Measurements from ENCODE around the gene NEU1. TPM values are rescaled to one million over a fixed set of nuclear protein-coding genes. Genes with fewer than 3 reads are reported as not detected.
"Not testable (repeated sequence)": the region's sequence is repeated elsewhere in the genome, so short reads cannot be mapped to it uniquely, and the experiment has no call there.

NEU1 gene
- total RNA-seq, 1 donor from 2014 or later, result 22.2 TPM

DNA sequence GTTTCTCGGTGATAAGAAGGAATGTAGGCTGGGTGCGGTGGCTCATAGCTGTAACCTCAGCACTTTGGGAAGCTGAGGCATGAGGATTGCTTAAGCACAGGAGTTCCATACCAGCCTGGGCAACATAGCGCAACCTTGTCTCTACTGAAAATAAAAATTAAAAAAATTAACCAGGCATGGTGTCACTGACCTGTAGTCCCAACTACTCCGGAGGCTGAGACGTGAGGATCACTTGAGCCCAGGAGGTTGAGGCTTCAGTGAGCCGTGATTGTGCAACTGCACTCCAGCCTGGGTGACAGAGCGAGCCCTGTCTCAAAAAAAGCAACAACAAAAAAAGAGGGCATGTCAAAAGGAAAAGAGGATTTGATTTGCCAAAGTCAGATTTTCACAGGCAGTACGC, 3.9 kb downstream of the NEU1 start:
- no peak overlapping the region for H3K4me3 Mint-ChIP-seq
- intact Hi-C loops (cut with micrococcal nuclease), result no loop called here
- H3K27me3 Mint-ChIP-seq, result peaks cover 3% of the 10 kb centered on the region
- peaks cover 14% of the 10 kb centered on the region for H3K36me3 Mint-ChIP-seq (ENCODE audit: low read depth)
- no peak for DNase-seq
- no peaks in the 10 kb centered on the region for H3K9me3 Mint-ChIP-seq
- peaks cover 18% of the 10 kb centered on the region for H3K4me1 Mint-ChIP-seq
- H3K27ac Mint-ChIP-seq, result no peak overlapping the region

DNA sequence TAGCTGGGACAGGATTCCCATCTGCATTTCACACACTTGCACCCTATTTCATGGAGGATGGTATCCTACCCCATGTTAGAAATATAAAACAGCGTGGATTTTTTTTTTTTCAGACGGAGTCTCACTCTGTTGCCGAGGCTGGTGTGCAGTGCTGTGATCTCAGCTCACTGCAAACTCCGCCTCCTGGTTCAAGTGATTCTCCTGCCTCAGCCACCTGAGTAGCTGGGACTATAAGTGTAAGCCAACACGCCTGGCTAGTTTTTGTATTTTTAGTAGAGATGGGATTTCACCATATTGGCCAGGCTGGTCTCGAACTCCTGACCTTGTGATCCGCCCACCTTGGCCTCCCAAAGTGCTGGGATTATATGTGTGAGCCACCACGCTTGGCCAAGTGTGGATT, 4.8 kb downstream of the NEU1 start:
- DNase-seq; H3K4me3 Mint-ChIP-seq; H3K27me3 Mint-ChIP-seq; H3K9me3 Mint-ChIP-seq; intact Hi-C loops (cut with micrococcal nuclease); H3K27ac Mint-ChIP-seq: not testable (repeated sequence)
- Mint-ChIP-seq H3K36me3 (ENCODE audit: low read depth) (peaks cover 12% of the 10 kb centered on the region), H3K4me1 (peaks cover 15% of the 10 kb centered on the region)

DNA sequence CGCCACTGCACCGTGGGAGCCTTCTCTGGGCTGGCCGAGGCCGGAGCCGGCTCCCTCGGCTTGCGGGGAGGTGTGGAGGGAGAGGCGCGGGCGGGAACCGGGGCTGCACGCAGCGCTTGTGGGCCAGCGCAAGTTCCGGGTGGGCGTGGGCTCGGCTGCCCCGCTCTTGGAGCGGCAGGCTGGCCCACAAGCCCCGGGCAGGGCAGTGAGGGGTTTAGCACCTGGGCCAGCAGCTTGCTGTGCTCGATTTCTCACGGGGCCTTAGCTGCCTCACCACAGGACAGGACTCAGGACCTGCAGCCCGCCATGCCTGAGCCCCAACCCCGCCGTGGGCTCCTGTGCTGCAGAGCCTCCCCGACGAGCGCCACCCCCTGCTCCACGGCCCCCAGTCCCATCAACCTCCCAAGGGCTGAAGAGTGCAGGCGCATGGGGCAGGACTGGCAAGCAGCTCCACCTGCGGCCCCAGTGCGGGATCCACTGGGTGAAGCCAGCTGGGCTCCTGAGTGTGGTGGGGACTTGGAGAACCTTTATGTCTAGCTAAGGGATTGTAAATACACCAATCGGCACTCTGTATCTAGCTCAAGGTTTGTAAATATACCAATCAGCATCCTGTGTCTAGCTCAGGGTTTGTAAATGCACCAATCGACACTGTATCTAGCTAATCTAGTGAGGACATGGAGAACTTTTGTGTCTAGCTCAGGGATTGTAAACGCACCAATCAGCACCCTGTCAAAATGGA, 10.5 kb downstream of the NEU1 start:
- H3K36me3 Mint-ChIP-seq (ENCODE audit: low read depth); DNase-seq; H3K27me3 Mint-ChIP-seq; intact Hi-C loops (cut with micrococcal nuclease); H3K27ac Mint-ChIP-seq; H3K4me3 Mint-ChIP-seq; H3K4me1 Mint-ChIP-seq; H3K9me3 Mint-ChIP-seq: not testable (repeated sequence)

DNA sequence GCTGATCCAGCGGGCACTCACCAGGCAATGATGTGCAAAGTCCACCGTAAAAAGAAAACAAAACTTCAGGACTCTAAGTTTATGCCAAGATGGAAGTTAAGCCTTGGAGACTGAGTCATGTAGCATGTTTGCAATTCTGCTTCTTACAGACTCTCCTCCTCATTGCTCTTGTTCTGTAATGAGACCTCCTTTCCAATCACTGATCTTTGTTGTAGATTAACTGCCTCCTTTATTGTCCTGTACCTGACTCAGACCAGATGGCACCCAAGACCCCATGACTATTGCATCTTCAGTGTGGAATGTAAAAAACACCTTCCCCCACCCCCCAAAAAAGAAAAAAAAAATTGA, 11.2 kb downstream of the NEU1 start:
- Mint-ChIP-seq H3K27ac (no peak overlapping the region), H3K4me1 (no peaks in the 10 kb centered on the region), H3K27me3 (no peaks in the 10 kb centered on the region), H3K9me3 (no peaks in the 10 kb centered on the region), H3K4me3 (no peak overlapping the region), H3K36me3 (ENCODE audit: low read depth) (peaks cover 2% of the 10 kb centered on the region)
- intact Hi-C loops (cut with micrococcal nuclease), result no loop called here
- DNase-seq, result no peak

DNA sequence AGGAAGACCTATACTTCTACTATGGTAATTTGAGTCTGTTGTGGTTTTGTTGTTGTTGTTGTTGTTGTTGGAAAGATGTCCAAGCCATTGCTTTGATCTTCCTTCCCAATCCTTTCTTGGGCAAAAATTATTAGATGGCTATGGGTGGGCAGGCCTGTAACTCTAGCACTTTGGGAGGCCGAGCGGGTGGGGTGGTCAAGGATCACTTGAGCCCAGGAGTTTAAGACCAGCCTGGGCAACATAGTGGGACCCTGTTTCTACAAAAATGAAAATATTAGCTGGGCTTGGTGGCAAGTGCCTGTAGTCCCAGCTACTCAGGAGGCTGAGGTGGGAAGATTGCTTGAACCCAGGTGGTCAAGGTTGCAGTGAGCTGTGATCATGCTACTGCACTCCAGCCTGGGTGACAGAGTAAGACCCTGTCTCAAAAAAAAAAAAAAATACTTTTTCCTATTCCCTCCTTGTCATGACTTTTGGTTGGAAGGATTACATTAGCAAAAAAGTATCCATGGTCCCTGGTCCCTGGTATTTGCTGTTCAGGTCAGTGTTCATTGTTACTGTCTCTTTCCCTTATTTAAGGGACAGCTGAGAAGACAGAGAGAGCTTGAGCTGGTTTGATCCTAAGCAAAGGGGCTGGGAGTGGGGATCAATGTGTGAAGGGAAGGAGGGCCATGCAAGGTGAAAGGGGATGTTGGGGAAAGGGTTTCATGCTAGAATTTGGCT, 11.7 kb downstream of the NEU1 start:
- Mint-ChIP-seq H3K4me3 (no peak overlapping the region), H3K36me3 (ENCODE audit: low read depth) (peaks cover 2% of the 10 kb centered on the region), H3K4me1 (no peaks in the 10 kb centered on the region), H3K27me3 (no peaks in the 10 kb centered on the region), H3K27ac (no peak overlapping the region), H3K9me3 (no peaks in the 10 kb centered on the region)
- DNase-seq, result no peak
- intact Hi-C loops (cut with micrococcal nuclease), result no loop called here

DNA sequence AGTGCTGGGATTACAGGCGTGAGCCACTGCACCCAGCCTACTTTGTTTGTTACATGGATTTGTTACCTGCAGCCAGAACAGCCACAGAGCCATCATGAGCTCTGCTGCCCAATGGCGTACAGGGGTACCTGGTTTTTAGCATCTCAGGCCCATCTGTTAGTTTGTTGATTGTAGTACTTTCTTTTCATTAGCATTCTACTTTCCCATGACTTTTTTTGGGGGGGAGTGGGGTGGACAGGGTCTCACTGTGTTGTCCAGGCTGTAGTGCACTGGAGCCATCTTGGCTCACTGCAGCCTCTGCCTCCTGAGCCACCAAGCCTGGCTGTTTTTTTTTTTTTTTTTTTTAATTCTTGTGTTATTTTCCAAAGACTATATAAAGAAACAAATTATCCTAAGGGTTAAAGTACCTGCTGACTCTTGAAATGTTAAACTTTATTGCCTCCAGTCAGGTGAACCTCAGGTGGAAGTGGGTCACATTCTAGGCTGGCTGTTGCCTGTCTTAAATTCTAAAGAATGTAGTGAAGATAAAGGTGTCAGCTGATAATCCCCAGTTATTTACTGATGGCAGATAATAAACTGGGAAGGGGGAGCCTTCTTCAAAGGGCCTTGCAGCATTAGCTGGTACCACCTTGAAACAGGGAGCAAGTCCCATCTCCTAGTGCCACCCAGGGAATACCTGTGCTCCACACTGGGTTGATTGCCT, 15.2 kb downstream of the NEU1 start:
- H3K9me3 Mint-ChIP-seq, result no peaks in the 10 kb centered on the region
- no peak overlapping the region for H3K27ac Mint-ChIP-seq
- DNase-seq, result no peak
- no peaks in the 10 kb centered on the region for H3K27me3 Mint-ChIP-seq
- no peak overlapping the region for H3K4me3 Mint-ChIP-seq
- intact Hi-C loops (cut with micrococcal nuclease), result no loop called here
- peaks cover 3% of the 10 kb centered on the region for H3K36me3 Mint-ChIP-seq (ENCODE audit: low read depth)
- H3K4me1 Mint-ChIP-seq, result no peaks in the 10 kb centered on the region

DNA sequence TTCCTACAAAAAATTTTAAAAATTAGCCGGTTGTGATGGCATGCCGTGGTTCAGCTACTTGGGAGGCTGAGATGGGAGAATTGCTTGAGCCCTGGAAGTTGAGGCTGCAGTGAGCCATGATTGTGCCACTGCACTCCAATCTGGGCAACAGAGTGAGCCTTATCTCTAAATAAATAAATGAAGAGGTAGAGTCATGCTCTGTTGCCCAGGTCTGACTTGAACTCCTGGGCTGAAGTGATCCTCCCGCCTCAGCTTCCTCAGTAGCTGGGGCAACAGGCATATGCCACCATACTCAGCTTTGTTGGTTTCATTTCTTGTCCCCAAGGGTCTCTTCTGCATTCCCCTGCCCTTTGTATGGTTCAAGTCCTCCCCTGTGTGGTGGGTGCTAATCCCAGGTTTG, 18.1 kb downstream of the NEU1 start:
- Mint-ChIP-seq H3K27me3 (no peaks in the 10 kb centered on the region), H3K4me3 (no peak overlapping the region), H3K36me3 (ENCODE audit: low read depth) (peaks cover 20% of the 10 kb centered on the region), H3K4me1 (peaks cover 2% of the 10 kb centered on the region), H3K9me3 (no peaks in the 10 kb centered on the region), H3K27ac (peak overlapping the region; percentile 56)
- intact Hi-C loops (cut with micrococcal nuclease), result no loop called here
- no peak for DNase-seq

DNA sequence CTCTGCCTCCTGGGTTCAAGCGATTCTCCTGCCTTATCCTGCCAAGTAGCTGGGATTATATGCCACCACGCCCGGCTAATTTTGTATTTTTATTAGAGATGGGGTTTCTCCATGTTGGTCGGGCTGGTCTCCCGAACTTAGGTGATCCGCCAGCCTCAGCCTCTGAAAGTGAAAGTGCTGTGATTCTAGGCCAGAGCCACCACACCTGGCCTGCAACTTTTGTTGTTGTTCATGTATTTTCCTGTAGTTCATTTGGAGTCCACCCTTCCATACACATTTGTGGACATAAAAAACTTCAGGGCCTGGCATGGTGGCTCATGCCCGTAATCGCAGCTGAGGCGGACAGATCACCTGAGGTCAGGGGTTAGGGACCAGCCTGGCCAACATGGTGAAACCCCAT, 20.6 kb downstream of the NEU1 start:
- H3K27ac Mint-ChIP-seq, result no peak overlapping the region

DNA sequence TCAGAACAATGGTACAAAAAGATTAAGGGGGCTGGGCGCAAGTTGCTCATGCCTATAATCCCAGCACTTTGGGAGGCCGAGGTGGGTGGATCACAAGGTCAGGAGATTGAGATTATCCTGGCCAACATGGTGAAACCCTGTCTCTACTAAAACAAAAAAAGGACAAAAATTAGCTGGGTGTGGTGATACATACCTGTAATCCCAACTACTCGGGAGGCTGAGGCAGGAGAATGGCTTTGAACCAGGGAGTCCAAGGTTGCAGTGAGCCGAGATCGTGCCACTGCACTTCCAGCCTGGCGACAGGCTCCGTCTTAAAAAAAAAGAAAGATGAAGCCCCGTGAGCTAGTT, 22.9 kb downstream of the NEU1 start:
- intact Hi-C loops (cut with micrococcal nuclease); H3K9me3 Mint-ChIP-seq; DNase-seq; H3K27me3 Mint-ChIP-seq; H3K4me3 Mint-ChIP-seq: not testable (repeated sequence)
- H3K4me1 Mint-ChIP-seq, result peaks cover 21% of the 10 kb centered on the region
- peak overlapping the region; percentile 11 for H3K27ac Mint-ChIP-seq
- H3K36me3 Mint-ChIP-seq (ENCODE audit: low read depth), result peaks cover 56% of the 10 kb centered on the region

More for the DNA sequence above, 20.6 kb downstream of the NEU1 start:
- Mint-ChIP-seq H3K27me3 (no peaks in the 10 kb centered on the region), H3K36me3 (ENCODE audit: low read depth) (peaks cover 40% of the 10 kb centered on the region), H3K4me3 (no peak overlapping the region), H3K9me3 (no peaks in the 10 kb centered on the region), H3K4me1 (peaks cover 11% of the 10 kb centered on the region)
- intact Hi-C loops (cut with micrococcal nuclease), result no loop called here
- DNase-seq, result no peak

DNA sequence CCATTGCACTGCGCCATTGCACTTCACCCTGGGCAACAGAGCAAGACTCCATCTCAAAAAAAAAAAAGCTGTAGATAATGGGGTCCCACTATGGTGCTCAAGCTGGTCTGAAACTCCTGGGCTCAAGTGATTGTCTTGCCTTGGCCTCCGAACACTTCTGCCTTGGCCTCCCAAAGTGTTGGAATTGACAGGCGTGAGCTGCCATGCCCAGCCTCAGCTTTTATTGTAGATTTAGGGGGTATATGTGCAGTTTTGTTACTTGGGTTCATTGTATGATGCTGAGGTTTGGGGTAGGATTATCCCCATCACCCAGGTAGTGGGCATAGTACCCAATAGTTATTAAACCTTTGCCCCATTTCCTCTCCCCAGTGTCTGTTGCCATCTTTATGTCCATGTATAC, 23.7 kb downstream of the NEU1 start:
- H3K9me3 Mint-ChIP-seq, result no peaks in the 10 kb centered on the region
- H3K4me3 Mint-ChIP-seq, result peak overlapping the region; percentile 97
- no peaks in the 10 kb centered on the region for H3K27me3 Mint-ChIP-seq
- no peak overlapping the region for H3K27ac Mint-ChIP-seq
- intact Hi-C loops (cut with micrococcal nuclease), result no loop called here
- peaks cover 24% of the 10 kb centered on the region for H3K4me1 Mint-ChIP-seq
- peaks cover 59% of the 10 kb centered on the region for H3K36me3 Mint-ChIP-seq (ENCODE audit: low read depth)
- no peak for DNase-seq

DNA sequence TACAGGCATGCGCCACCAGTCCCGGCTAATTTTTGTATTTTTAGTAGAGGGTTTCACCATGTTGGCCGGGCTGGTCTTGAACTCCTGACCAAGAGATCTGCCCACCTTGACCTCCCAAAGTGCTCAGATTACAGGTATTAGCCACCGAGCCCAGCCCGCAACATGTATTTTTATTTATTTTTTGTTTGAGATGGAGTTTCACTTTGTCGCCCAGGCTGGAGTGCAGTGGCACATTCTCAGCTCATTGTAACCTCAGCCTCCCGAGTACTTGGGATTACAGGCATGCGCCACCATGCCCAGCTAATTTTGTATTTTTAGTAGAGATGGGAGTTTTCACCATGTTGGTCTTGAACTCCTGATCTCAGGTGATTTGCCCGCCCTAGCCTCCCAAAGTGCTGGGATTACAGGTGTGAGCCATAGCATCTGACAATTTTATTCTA, 24.5 kb downstream of the NEU1 start:
- H3K27me3 Mint-ChIP-seq; intact Hi-C loops (cut with micrococcal nuclease); H3K9me3 Mint-ChIP-seq; DNase-seq; H3K27ac Mint-ChIP-seq: not testable (repeated sequence)
- Mint-ChIP-seq H3K36me3 (ENCODE audit: low read depth) (peaks cover 59% of the 10 kb centered on the region), H3K4me3 (peak overlapping the region; percentile 97), H3K4me1 (peaks cover 25% of the 10 kb centered on the region)

DNA sequence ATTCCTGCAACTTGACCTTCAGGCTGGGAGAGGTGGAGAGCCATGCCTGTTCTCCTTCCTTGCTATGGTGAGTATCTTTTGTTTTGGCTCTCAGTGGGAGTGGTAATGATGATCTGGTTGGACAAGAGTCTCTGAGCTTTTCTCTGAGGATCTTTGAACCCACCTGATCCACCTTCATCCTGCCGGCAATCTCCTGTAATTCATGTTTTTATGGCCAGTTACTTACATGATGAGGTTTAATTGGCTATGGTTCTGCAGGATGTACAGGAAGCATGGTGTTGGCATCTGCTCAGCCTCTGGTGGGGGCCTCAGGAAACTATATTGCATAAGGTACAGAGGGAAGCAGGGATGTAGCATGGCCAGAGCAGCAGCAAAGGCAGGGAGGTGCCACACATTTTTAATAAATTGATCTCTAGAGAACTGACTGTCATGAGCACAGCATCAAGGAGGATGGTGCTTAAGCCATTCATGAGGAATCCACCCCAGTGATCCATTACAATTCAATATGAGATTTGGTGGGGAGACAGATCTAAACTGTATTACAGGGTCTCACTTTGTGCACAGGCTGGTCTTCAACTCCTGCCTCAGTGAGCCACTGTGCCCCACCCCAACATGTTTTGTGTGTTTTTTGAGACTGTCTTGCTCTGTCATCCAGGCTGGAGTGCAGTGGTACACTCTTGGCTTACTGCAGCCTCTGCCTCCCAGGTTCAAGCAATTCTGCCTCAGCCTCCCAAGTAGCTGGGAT, 25.1 kb downstream of the NEU1 start:
- Mint-ChIP-seq H3K36me3 (ENCODE audit: low read depth) (peaks cover 59% of the 10 kb centered on the region), H3K27me3 (no peaks in the 10 kb centered on the region), H3K27ac (peak overlapping the region; percentile 96), H3K9me3 (no peaks in the 10 kb centered on the region), H3K4me1 (peaks cover 25% of the 10 kb centered on the region), H3K4me3 (peak overlapping the region; percentile 97)
- intact Hi-C loops (cut with micrococcal nuclease), result no loop called here
- DNase-seq, result no peak

DNA sequence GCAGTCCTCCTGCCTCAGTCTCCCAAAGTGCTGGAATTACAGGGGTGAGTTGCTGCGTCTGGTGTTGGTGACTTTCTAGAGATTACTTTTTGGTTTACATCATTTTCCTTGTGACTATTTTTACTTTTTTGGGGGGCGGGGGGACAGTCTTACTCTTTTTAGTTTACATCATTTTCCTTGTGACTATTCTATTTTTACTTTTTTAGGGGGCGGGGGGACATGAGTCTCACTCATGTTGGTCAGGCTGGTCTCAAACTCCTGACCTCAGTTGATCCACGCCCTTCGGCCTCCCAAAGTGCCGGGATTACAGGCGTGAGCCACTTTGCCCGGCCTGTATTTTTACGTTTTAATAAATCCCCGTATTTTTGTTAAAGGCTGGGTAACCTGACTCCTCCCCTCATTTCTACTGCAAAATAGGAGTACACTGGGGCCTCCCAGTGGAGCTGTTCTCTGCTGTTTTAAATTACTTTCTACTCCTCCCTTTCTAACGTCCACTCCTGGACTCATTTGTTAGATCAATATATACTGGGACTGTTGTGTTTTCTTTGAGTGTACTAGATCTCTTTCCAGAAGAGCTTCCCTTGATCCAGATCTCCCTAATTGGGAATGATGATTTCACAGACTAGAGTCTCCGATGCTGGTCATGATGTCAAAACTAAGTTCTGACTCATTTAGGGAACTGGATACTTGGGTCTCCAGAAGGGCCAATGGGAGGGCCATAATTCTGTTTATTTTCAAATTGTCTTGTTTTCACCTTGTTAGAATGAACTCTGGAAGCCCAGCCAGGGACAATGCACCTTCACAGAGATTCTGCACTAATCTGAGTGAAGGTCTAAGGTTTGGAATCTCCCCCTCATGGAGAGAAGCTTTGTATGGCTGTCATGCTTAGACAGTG, 25.9 kb downstream of the NEU1 start:
- peaks cover 59% of the 10 kb centered on the region for H3K36me3 Mint-ChIP-seq (ENCODE audit: low read depth)
- intact Hi-C loops (cut with micrococcal nuclease), result no loop called here
- H3K27me3 Mint-ChIP-seq, result no peaks in the 10 kb centered on the region
- peak overlapping the region; percentile 97 for H3K4me3 Mint-ChIP-seq
- H3K27ac Mint-ChIP-seq, result peak overlapping the region; percentile 96
- no peaks in the 10 kb centered on the region for H3K9me3 Mint-ChIP-seq
- DNase-seq, result no peak
- peaks cover 26% of the 10 kb centered on the region for H3K4me1 Mint-ChIP-seq
